Activated CD4-positive, alpha-beta T cell treated with anti-CD3 and anti-CD28 coated beads, Interleukin-2, amount 50 U/mL, for 48 hours (primary cell): ENCODE results near the gene HSPB7.

Source experiments
- DNase-seq, 2 experiments: peaks; one replicate each; pipeline ENCODE4 v3.0.0-alpha.2; 2020

The HSPB7 gene

GRCh38 chr1:15974855-15975254 lies 43.0 kb downstream of the HSPB7 start:
- peak; percentile 51 to 52 for DNase-seq

- DNase-seq = no peak
Measured at GRCh38 chr1:15973772-15974171, 44.1 kb downstream of the HSPB7 start.

DNA sequence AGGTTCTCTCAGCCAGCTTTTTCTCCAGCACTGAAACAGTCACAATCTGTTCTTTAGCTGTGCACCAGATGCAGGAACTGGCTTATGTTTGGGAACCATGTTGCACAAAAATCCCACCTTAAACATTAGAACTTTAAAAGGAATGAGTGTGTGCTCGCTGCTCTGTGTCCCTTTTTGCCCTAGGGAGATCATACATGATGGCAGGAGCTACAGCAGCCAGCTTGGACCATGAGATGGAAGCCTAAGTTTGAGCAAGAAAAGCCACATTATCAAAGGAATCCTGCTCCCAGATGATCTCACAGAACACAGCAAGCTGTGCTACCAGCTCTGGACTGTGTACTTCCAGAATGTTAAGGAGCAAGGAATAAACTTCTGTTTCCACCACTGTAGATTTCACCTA lies 45.4 kb downstream of the HSPB7 start:
- no peak for DNase-seq

GRCh38 chr1:15970911-15971310 lies 46.9 kb downstream of the HSPB7 start:
- no peak for DNase-seq

DNA sequence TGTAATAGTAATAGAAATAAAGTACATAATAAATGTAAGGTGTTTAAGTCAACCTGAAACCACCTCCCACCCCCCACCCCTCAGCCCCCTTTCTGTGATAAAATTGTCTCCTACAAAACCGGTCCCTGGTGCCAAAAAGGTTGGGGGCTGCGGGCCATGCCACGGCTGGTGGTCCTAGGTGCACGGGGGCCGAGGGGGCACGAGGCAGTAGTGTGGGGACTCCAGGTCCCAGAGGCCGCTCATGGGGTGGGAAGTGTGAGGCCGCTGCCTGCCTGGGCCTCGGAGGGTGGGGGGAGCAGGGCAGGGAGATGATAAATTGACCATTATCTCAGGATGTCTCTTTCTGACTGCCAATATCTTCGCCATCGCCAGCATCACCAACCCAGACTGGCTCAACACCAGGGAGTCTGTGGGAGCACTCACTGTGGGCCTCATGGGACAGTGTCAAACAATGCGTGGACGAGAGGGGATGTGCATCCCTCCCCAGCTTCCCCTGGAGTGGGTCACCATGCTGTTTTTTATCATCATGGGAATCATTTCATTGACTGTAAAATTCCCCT lies 48.4 kb downstream of the HSPB7 start:
- DNase-seq = no peak

- no peak for DNase-seq
Measured at GRCh38 chr1:15968172-15968571, 49.7 kb downstream of the HSPB7 start.

DNA sequence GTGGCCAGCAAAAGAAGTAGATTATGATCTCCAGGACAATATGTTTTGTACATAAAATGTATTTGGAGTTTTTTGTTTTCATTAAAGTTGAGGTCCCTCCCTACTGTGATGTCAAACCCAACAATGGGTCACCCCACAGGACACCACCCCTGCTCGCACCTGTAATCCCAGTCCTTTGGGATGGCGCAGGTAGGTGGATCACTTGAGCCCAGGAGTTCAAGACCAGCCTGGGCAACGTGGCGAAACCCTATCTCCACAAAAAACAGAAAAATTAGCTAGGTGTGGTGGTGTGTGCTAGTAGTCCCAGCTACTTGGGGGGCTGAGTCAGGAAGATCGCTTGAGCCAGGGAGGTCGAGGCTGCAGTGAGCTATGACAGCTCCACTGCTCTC lies 50.9 kb downstream of the HSPB7 start:
- no peak for DNase-seq

DNA sequence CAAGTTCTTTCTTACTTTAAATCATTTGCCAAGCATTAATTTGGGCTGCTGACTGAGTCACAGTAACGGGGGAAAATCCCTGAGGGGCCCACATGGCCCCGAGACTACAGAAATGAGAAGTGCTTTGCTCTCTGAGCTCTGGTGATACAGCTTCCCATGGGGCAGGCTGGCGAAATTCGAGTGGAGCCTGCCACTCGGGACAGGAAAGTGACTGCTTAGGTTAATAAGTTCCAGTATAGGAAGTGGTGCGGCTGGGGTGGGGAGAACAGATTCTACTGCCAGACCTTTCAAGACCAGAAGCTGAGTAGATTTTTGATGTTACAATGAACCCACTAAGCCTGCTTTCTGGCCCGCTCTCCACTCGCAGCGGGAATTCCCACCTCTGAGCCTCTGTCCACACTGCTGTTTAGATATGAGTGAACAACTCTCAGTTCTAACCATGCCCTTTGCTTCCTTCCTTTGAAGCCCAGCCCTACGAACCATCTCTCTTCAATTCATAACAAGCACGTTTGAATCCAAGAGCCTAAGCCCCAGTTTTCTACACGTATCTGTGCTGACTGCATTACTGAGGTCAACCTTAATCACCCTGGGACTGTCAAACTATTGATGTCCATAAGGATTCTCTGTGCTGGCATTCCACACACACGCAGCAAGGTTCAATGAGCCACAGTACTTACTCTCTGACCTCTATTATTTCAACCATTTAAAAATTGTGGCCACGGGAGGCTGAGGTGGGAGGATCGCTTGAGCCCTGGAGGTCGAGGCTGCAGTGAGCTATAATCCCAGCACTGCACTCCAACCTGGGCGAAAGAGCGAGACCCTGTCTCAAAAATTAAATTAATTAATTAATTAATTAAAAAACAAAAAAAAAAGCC lies 51.5 kb downstream of the HSPB7 start:
- DNase-seq = peak; percentile 81 to 87

GRCh38 chr1:15965228-15965767 lies 52.5 kb downstream of the HSPB7 start:
- peak in 1 of 2 experiments; percentile 36 for DNase-seq
